ENCODE results near the gene SGPP2.

SGPP2 gene

GRCh38 chr2:222399038-222399783 lies 25.1 kb upstream of the SGPP2 start:
- no peak for TF ChIP-seq POLR2AphosphoS5 (IDR thresholded peaks at IDR 0.05; ENCODE audit: low read depth, low read length)
- no peak for TF ChIP-seq FOXP2 (optimal IDR thresholded peaks at IDR 0.05; ENCODE audit: borderline replicate concordance, extremely low read depth, extremely low read length, insufficient read depth)
- no peak for TF ChIP-seq SIN3A (IDR thresholded peaks at IDR 0.05; ENCODE audit: borderline replicate concordance, insufficient read depth, low read length)
- no peak for TF ChIP-seq REST (IDR thresholded peaks at IDR 0.05; ENCODE audit: insufficient read depth in 1 of 2, low read depth in 2 of 2, low read length in 2 of 2)
- no peak for TF ChIP-seq TAF1 (IDR thresholded peaks at IDR 0.05; ENCODE audit: borderline replicate concordance, insufficient read depth, low read length)

- TF ChIP-seq FOXP2 (optimal IDR thresholded peaks at IDR 0.05; ENCODE audit: borderline replicate concordance, extremely low read depth, extremely low read length, insufficient read depth) = no peak
- no peak for TF ChIP-seq TAF1 (IDR thresholded peaks at IDR 0.05; ENCODE audit: borderline replicate concordance, insufficient read depth, low read length)
- no peak for TF ChIP-seq SIN3A (IDR thresholded peaks at IDR 0.05; ENCODE audit: borderline replicate concordance, insufficient read depth, low read length)
- TF ChIP-seq POLR2AphosphoS5 (IDR thresholded peaks at IDR 0.05; ENCODE audit: low read depth, low read length) = no peak
- TF ChIP-seq REST (IDR thresholded peaks at IDR 0.05; ENCODE audit: insufficient read depth in 1 of 2, low read depth in 2 of 2, low read length in 2 of 2) = no peak
These were observed 20.0 kb upstream of the SGPP2 start for GRCh38 chr2:222404151-222404905.

- TF ChIP-seq POLR2AphosphoS5 (IDR thresholded peaks at IDR 0.05; ENCODE audit: low read depth, low read length) = no peak
These were observed 15.7 kb upstream of the SGPP2 start for GRCh38 chr2:222408684-222409083.

- TF ChIP-seq SIN3A (IDR thresholded peaks at IDR 0.05; ENCODE audit: borderline replicate concordance, insufficient read depth, low read length) (no peak), FOXP2 (optimal IDR thresholded peaks at IDR 0.05; ENCODE audit: borderline replicate concordance, extremely low read depth, extremely low read length, insufficient read depth) (no peak), REST (IDR thresholded peaks at IDR 0.05; ENCODE audit: insufficient read depth in 1 of 2, low read depth in 2 of 2, low read length in 2 of 2) (no peak), TAF1 (IDR thresholded peaks at IDR 0.05; ENCODE audit: borderline replicate concordance, insufficient read depth, low read length) (no peak), POLR2AphosphoS5 (IDR thresholded peaks at IDR 0.05; ENCODE audit: low read depth, low read length) (no peak)
These were observed 13.8 kb upstream of the SGPP2 start for GRCh38 chr2:222410534-222410933.

GRCh38 chr2:222413295-222413911 lies 10.9 kb upstream of the SGPP2 start:
- TF ChIP-seq POLR2AphosphoS5 (IDR thresholded peaks at IDR 0.05; ENCODE audit: low read depth, low read length) = no peak
- no peak for TF ChIP-seq TAF1 (IDR thresholded peaks at IDR 0.05; ENCODE audit: borderline replicate concordance, insufficient read depth, low read length)
- TF ChIP-seq REST (IDR thresholded peaks at IDR 0.05; ENCODE audit: insufficient read depth in 1 of 2, low read depth in 2 of 2, low read length in 2 of 2) = no peak
- TF ChIP-seq SIN3A (IDR thresholded peaks at IDR 0.05; ENCODE audit: borderline replicate concordance, insufficient read depth, low read length) = no peak
- TF ChIP-seq FOXP2 (optimal IDR thresholded peaks at IDR 0.05; ENCODE audit: borderline replicate concordance, extremely low read depth, extremely low read length, insufficient read depth) = no peak

All from PFSK-1 (cell line).